ENCODE results near the gene MRPL32. TPM values are rescaled to one million over a fixed set of nuclear protein-coding genes. Genes with fewer than 3 reads are reported as not detected.

MRPL32 gene
- total RNA-seq, 2 donors from 2014 or later, result 15.5 to 25.7 TPM

DNA sequence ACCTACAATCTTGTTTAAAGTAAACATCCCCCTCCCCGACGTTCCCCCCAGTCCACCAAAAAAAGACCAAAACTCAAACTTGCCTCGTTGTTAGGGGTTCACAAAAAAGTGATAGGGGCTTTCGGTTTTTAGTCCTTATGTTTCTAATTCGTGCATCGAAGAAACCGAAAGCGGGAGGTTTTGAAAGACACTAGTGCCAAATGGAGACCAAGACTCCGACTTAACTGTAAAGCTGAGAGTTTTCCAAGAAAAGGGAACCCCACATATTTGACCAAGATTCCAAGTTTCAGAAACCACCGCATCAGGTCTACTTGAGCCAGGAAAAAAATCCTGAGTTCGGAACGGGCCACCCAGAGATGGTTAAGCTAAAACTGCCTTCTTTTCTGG lies 736 bp upstream of the MRPL32 start:
- DNase-seq, result no peak
- ATAC-seq, result no peak
- 0 to 1% methylated on average over 11 to 12 of the region's 12 CpGs for WGBS, 2 donors
- no peaks in the 10 kb centered on the region for H3K9me3 ChIP-seq
- peak overlapping the region; percentile 67 to 87 (median 74) for H3K27ac ChIP-seq
- H3K27me3 ChIP-seq, result no peaks in the 10 kb centered on the region
- H3K4me3 ChIP-seq, result peak overlapping the region; percentile 52 to 75
- H3K4me1 ChIP-seq, result peaks cover 47% of the 10 kb centered on the region
- peaks cover 0 to 8% of the 10 kb centered on the region in 2 donors for H3K36me3 ChIP-seq (replicated peaks in 1 of 2; ENCODE audit: insufficient read depth in 1 of 2, low read depth in 2 of 2)
- intact Hi-C loops (cut with DNase I), result no loop called here
- TF ChIP-seq CTCF (IDR thresholded peaks at IDR 0.05) (no peak), POLR2A (IDR thresholded peaks at IDR 0.05) (no peak)

GRCh38 chr7:42932811-42933591 lies 825 bp downstream of the MRPL32 start:
- Histone ChIP-seq H3K4me3 (peak overlapping the region; percentile 73 to 75), H3K36me3 (replicated peaks in 1 of 2; ENCODE audit: insufficient read depth in 1 of 2, low read depth in 2 of 2) (peaks cover 0 to 8% of the 10 kb centered on the region in 2 donors), H3K9me3 (no peaks in the 10 kb centered on the region), H3K27me3 (no peaks in the 10 kb centered on the region), H3K27ac (peak overlapping the region in 3 of 4 donors; percentile 53 to 87 (median 81)), H3K4me1 (peaks cover 47% of the 10 kb centered on the region)
- DNase-seq, result peak in 3 of 4 donors; percentile 26 to 54 (median 47)
- WGBS, 2 donors, result 0 to 1% methylated on average over 17 of the region's 17 CpGs
- intact Hi-C loops (cut with DNase I), result no loop called here
- ATAC-seq, result peak; percentile 14
- TF ChIP-seq POLR2A (IDR thresholded peaks at IDR 0.05), result no peak
- TF ChIP-seq CTCF (IDR thresholded peaks at IDR 0.05), result no peak

DNA sequence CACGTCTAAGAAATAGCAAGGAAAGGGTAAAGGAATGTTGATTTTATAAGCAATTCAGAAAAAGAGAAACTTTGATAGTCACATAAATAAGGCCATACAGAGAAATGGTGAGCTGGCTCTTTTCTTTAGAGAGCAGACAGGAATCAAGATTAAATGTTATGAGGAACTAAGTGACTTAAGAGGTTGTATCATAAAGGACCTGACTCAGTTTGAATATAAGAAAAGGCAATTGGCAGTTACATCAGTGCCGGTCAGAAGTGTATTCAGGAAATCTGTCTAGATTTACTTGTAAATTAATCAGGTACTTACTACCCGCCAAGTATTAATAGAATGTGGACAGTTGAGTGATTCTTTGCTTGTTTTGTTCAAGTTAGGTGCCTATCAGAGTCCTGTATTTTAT lies 2.1 kb downstream of the MRPL32 start:
- ATAC-seq (no peak), DNase-seq (no peak)
- intact Hi-C loops (cut with DNase I), result no loop called here
- H3K4me3 ChIP-seq, result no peak overlapping the region
- TF ChIP-seq POLR2A (IDR thresholded peaks at IDR 0.05) (no peak), CTCF (IDR thresholded peaks at IDR 0.05) (no peak)
- no peak overlapping the region for H3K27ac ChIP-seq
- H3K27me3 ChIP-seq, result no peaks in the 10 kb centered on the region
- H3K9me3 ChIP-seq, result no peaks in the 10 kb centered on the region
- 59 to 69% methylated on average over 3 of the region's 3 CpGs for WGBS, 2 donors
- peaks cover 39% of the 10 kb centered on the region for H3K4me1 ChIP-seq
- peaks cover 0 to 12% of the 10 kb centered on the region in 2 donors for H3K36me3 ChIP-seq (replicated peaks in 1 of 2; ENCODE audit: insufficient read depth in 1 of 2, low read depth in 2 of 2)

DNA sequence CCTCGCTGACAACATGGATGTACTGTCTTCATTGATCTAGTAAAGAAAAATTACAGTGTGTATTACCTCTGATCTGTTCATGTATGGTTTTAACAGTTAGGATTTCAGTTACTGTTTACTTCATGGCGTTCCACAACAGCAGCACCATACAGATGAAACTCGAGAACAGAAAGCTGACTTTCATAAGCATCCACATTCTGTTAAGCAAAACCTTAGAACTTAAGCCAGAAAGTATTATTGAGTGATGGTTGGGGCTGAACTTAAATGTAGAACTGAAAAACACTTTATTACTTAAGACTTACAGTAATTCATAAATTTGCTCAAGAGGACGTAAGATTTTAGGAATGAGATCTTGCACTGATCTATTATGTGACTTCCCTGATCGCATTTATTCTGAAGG lies 3.7 kb downstream of the MRPL32 start:
- Histone ChIP-seq H3K27me3 (no peaks in the 10 kb centered on the region), H3K4me1 (peaks cover 23% of the 10 kb centered on the region), H3K27ac (no peak overlapping the region), H3K4me3 (no peak overlapping the region), H3K9me3 (no peaks in the 10 kb centered on the region), H3K36me3 (replicated peaks in 1 of 2; ENCODE audit: insufficient read depth in 1 of 2, low read depth in 2 of 2) (peaks cover 0 to 13% of the 10 kb centered on the region in 2 donors)
- no peak for TF ChIP-seq CTCF (IDR thresholded peaks at IDR 0.05)
- intact Hi-C loops (cut with DNase I), result no loop called here
- DNase-seq, result no peak
- ATAC-seq, result no peak
- 87 to 92% methylated on average over 5 of the region's 5 CpGs for WGBS, 2 donors

Data from body of pancreas (tissue), 4 donors.